NCI-H748 treated with DMSO at 0.1 percent for 48 hours (cell line): Measurements from ENCODE around the gene GRID1.
"Not testable (repeated sequence)": the region's sequence is repeated elsewhere in the genome, so short reads cannot be mapped to it uniquely, and the experiment has no call there.

ENCODE experiments used
- DNase-seq: peaks from one replicate; lab custom pipeline; 2025; lab: John Stamatoyannopoulos, UW

The GRID1 gene

DNA sequence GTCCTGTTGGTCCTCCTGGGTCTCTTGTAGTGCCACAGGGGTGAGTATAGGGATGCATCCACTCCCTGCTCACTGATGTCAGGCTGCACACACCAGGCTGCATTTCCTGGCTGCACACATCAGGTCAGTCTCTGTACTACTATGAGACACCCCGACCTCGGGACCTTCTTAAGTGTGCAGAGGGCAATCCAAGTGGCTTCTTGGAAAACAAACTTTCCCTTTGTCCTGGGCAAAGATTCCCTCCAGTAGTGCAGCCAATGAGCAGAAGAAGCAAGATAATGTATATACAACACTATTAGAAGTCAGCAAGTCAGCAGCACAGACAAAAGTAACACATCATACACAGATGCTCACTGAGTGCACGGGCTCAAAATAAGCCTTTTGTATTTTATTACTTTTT, 493.5 kb downstream of the GRID1 start:
- no peak for DNase-seq

DNA sequence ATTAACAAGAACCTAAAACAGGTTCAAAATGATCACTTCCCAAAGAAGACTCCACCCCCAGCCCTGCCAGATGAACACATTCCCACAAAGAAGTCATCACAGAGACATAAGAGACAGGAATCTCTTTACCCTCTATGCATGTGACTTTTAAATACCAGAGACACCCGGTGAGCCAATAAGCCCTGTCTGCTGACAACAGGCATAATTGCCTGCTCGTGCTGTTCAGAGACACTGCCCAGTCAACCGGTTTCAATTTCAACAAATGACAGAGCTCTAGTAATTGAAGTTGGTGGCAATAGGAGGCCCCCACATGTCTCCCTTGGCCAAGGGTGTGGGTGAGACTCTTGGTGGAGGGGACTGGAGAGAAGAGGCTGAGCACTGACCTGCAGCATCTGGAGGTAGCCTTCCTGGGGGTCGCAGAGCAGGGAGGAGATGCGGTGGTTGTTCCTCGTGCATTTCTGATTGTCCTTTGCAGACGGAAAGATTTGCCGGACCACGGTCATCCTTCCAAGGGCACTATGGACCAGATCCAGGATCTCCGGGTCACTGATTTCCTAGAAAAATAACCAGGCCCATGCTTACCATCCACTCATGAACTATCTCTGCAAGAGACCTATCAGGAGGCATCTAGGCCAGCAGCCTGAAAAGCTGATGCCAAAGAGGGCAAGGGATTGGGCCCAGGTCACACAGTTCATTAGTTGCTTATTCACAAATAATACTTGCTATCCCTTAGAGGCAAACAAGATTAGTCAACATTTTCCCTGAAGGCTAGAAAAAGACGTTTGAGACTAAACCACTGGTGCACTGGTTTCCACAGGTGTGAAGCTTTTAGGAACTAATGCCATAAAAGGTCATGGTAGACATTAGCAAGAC, 497.7 kb downstream of the GRID1 start:
- DNase-seq, result no peak

DNA sequence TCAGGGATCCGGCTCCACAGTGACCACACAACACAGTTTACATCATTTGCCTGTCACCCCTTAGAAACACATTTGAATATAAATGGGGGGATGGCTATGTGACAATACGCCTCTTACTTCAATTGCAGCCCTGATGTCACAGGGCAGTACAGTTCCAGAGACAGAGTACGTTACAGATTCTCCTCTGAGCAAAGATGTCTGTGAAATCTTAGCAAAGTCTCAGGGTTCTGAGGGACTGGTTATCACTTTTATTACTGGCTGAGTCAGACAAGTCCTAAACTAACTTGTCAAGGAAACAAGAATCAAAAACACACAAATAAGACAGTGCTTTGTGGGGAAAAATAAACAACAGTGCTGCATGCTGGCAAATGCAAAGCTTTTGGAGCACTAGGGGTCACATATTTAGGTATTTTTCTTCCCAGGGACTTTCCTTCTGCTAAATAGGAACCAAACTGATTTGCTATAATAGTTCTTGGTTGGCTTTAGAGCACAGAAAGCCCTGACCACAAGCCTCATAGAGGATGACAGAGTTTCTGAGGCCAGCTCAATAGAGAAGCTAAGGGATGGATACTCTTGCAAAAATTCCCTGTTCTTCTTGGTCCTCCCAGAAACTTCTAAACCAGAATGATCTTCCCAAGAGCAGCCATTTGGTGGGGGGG, 501.6 kb downstream of the GRID1 start:
- no peak for DNase-seq

DNA sequence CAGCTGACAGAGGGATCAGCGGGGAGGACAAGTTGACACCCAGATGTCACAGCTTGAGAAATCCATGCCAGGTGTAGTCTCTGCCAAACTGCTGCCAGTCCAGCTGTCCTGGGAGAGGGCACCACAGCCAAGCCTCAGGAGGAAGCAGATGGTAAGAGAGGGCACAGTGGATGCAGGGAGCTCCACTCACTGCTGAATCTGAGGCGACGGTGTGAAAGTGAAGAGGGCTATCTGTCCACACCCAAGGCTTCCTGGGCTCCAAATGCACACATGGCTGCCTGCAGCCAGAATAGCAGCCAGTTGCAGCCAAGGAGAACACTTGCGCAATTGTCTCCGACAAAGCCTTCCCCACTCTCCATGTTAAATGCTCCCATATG, 502.4 kb downstream of the GRID1 start:
- DNase-seq, result no peak

DNA sequence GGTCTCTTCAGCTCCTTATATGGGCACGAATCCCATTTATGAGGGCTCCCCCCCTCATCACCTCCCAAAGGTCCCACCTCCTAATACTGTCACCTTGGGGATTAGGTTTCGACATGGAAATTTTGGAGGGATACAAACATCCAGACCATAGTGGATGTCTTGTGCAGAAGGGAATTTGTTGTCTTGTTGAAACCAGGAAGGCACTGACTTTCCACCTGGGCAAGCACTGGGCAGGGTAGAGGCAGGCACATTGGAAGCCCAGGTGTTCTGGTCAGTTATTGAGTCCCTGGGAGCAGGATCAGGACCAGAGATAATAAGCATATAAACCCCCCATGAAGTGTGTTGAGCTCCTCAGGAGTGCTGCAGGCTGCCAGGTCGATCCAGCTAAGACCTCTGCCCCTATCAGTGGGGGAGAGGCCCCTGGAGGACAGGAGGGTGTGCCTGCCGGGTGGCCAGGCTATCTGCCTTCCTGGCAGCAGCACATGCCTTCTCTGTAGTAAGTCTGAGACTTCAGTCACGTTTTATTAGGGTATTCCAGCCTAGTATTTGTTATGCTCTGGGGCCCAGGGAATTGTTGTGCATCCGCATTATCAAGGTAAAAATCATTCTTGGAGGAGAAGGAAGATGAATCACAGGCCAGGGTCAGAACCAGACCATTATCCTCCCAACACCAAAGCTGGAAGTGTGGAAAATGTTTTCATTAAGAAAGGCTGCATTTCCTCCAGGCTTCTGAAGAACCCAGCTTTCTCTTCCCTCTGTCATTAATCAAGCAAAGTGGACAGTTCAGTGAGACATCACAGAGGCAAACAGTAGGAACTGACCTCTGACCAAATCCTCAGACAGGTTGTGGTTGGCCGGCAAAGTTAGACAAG, 503.1 kb downstream of the GRID1 start:
- DNase-seq, result no peak

DNA sequence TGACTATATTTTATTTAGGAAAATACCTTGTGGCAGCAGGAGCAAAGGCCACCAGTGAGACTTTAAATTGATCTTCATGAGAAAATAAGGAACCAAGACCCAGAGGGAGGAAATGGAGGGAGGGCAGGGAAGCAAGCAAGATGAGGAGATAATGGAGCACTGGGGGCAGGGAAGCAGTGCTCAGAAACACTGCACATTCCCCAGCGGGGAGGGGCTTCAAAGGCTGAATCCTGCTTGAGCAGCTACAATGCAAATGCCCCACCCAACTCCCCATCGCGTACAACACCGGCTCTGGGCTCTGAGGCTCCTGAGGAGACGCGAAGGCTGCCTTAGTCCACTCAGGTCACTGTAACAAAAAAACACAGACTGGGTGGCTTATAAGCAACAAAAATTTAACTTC, 503.8 kb downstream of the GRID1 start:
- no peak for DNase-seq

DNA sequence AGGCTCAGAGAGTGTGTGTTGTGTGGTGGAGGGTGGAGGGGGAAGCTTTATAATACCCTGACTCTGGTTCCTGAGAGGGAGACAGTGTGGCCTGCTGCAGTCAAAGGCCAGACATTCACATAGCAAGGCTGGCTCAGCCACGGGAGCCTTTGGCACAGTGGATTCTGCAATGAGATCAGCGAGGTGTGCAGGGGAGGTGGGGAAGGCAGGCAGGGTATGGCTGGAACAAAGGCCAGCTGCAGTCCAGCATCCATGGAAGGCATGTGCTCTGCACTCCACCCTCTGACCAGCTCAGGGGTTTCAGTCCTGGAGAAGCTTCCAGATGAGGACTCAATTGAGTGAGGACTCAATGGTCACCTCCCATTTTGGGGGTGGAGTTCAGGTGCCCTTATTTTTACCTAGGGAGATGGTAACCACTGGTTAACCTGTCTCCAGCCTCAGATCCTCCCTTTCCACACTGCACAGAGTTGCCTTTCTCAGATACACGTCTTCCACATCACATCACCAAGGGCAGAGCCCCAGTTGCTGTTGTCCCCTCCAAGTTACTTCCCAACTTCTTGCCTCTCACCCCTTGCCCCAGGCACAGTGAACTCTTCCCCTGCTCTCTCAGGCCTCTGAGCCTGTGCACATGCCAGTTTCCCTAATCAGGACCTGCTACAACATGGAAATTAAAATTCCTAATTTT, 504.9 kb downstream of the GRID1 start:
- DNase-seq, result no peak

DNA sequence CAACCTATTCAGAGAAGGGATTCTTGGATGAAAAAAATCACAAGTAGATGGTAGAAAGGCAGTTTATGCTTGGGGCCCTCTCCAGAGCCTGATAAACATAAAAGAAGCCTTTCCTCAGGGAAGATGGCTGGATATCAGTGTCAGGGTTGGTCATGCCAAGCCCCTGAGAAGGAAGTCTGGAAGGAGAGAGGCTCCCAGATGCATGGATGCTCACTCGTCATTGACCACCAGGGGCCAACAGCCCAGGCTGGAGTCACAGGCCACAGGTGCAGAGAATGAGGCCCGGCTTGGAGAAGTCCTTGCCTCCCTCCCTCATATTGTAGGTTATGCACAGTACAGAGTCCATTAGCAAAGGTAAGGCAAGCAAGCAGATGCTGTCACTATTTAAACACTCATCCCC, 506.7 kb downstream of the GRID1 start:
- no peak for DNase-seq

DNA sequence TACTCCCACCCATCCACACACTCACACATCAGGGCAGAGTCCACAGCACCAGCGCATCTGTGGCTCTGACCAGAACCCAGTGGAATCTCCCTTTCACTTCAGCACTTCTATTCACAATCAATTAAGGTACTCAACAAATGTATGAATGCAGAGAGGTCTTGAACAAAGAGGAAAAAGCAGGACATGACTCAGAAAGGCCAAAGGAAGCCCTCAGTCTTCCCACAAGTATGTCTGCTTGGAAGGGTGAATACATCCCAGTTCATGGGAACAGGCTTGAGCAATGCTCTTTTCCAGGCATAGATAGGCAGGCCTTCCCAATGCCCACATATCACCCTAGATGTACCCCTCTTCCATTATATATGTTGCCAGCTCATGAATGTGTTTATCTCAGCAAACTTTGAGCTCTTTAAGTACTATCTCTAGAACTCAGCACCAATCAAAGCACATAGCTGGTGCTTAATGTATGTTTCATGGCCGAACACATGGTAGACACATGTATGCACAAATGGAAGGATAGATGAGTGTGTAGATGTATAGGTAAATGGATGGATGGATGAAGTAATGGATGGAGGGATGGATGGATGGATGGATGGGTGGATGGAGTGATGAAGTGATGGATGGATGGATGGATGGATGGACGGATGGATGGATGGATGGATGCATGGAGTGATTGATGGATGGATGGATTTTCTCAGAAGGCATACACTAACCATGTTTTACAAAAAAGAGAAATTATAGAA, 507.6 kb downstream of the GRID1 start:
- no peak for DNase-seq

DNA sequence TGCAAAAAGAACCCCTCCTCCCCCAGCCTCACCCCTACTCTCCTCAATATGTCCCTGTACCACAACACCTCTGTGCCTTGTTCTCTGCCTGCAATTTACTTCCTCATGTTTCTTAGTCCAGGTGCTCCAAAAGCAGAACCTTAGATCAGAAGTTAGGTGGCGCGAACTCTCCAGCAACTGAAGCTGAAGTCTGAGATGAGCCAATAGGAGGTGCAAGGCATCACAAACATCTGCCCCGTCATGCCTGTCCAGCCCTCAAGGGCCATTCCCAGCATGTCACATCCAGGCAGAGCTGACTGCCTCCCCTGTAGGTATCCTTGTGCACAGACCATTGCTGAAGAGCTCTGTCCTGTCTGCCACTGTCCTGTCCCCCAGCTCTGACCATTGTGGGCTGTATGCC, 508.8 kb downstream of the GRID1 start:
- no peak for DNase-seq

DNA sequence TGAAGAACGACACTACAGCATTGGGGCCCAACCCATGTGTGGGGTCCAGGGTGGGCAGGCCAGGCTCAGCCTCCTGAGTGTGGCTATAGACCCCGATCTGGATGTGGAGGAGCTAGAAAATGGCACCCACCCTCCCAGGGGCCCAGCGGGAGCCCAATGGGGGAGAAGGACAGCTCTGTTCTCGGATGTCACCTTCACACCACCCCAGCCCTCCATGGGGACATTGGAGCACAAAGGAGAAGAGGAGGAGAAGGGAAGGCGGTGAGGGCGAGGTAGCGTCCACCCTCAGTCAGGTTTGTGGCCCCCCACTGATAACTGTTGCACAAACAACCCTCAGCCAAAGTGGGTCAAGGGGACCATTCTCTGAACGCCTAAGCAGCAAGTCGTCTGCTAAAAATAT, 509.3 kb downstream of the GRID1 start:
- no peak for DNase-seq

DNA sequence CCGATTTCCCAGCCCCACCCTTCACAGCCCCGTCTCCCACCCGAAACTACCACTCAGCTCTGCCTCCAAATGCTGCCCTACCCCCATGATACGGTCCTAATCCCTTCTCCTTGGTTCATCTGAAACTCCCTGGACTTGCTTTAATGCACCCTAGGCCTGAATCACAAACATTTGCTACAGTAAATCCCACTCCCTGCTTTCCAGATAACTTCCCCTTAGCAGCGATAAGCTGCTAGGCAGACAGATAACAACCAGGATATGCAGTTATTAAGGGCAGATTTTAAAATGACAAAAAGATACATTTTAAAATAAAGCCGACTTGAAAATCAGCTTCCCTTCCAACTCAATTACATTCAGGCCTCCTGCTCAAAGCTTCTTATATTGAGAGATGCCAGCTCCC, 514.7 kb downstream of the GRID1 start:
- DNase-seq, result no peak

DNA sequence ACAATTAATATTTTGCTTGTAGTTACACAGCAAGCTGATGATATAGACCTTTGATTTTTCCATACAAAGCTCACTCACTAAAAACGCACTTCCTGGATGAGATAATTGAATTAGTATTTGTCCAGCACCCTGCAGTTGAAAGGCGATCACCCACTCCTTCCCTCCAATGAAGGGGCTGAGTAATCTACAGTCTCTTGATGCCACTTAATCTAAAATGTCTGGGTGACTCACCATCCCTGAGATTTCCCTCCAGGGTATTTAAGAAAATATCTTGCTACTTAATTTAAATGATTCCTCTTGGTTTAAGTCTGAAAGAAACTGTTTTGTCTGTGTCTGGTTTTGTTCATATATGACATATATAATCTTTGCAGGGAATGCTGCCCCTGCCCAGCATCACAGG, 515.3 kb downstream of the GRID1 start:
- DNase-seq, result no peak

DNA sequence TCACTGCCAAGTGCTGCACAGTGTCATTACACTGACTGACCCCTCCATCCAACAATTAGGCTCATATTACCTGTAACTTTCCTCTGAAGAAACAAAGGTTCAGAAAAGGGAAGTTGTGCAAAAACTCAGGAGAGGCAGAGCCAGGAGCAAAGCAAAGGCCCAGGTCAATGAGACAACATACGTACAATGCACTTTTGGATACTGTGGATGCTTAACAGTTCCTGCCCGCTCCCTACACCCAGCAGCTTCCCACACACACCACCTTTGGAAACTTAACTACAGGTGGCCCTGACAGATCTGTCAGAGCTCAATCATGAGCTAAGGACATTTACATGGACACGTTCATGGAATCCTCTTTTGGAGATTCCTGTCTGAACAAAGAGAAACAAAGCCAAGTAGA, 515.9 kb downstream of the GRID1 start:
- no peak for DNase-seq

DNA sequence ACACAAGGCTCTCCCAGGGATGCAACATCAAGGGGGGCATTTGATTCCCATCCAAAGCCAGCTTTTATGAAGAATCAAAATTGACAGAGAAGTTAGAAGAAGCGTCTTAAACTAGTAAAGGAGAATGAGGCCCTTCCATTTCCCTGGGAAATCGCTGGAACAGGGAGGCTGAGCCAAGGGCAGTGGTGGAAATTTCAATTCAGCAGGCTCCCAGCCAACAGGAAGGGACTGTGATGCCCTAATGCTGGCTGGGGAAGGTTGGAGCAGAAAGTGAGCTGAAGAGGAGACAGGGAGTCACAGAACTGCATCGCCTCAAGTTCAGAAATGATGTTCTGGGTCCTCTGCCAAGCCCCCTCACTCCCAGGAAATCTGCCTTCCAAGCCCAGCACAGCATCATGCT, 517.3 kb downstream of the GRID1 start:
- no peak for DNase-seq

DNA sequence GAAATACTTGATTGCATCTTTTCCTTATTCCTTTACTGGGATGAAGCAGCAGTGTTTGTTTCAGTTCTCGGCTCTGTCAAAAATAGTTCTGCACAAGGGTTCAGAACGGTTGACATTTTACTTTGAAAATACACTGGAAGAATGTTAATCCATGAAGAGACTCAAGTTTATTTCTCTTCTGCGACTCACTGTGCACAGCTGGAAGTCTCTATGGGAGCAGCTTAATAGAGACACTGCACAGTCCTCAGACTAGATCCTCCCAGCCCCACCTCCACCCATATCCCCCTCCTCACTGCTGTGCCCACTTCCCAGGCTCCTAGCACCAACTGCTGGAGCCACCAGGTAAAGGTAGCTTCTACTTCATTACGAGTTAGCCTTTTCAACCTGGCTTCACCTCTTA, 517.8 kb downstream of the GRID1 start:
- no peak for DNase-seq

DNA sequence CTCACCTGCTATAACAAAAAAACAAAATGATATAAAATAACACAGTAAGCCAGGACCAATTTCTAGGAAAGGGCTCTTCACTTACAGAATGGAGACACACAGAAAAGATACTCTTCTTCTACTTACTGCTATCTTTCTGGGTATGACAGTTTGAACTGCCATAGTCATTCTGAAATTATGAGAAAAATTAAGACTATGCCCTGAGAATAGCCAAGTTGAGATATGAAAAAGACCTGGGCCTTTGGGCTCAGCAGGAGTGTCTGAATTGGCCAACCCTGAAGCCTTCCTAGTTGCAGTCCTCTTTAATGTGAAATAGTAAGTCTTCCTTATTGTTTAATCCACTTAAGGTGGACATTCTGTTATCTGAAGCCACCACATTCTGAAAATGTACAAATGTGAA, 519.5 kb downstream of the GRID1 start:
- DNase-seq, result no peak

DNA sequence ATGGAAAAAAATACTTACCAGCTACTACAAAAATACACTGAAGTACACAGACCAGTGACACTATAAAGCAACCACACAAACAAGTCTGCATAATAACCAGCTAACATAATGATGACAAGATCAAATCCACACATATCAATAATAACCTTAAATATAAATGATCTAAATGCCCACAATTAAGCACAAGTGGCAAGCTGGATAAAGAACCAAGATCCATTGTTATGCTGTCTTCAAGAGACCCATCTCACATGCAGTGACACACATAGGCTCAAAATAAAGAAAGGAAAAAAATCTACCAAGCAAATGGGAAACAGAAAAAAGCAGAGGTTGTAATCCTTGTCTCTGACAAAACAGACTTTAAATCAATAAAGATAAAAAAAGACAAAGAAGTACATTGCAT, 527.9 kb downstream of the GRID1 start:
- DNase-seq, result not testable (repeated sequence)

DNA sequence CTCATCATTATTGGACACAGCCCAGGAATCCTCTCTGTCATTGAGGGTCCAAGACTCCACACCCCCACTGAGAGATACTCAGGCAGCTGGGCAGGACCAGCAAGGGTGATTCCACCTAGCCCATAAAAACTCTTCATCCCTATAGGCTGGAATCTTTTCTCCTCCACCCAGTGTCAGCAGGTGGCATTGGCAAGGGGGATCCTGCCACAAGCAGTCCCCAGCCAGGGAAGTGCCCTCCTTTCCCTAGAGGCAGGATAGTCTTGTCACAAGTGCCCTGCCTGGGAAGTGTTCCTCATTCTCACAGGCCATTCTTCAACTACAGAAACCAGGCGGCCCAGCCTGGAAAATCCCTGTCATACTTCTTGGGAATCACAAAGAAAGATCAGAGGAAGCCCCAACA, 533.6 kb downstream of the GRID1 start:
- no peak for DNase-seq

DNA sequence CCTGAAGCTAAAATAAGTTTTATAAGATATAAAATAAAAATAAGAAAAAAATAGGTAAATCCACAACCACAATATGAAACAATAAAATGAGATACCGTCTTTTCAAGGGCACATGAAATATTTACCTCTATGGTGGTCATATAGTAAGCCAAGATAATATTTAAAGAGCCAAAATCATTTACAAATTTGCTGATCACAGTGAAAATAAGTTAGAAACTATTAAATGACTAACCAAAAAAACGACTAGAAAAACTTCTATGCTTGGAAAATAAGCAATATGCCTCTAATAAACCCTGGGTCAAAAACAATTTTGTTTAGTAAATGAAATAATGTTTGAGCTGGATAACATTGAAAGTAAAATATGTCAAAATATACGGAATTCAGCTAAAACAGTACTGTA, 535.2 kb downstream of the GRID1 start:
- DNase-seq, result no peak

DNA sequence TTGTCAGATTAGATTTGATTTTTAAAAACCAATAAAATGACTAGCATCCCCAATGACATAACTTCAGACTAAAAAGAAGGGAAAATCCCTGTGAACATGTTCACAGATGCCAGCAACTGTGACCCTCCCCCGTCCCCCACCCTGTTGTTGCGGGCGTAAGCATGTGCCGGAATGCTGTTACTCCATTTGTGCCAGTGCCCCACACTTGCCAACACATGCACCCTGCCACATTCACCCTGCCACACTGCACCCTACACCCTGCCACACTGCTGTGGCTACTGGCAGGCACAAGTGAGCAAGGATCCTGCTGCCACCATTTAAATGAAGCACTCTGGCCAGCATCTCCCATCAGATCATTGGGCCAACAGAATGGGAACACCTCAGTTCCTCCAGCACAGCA, 540.2 kb downstream of the GRID1 start:
- DNase-seq, result no peak

DNA sequence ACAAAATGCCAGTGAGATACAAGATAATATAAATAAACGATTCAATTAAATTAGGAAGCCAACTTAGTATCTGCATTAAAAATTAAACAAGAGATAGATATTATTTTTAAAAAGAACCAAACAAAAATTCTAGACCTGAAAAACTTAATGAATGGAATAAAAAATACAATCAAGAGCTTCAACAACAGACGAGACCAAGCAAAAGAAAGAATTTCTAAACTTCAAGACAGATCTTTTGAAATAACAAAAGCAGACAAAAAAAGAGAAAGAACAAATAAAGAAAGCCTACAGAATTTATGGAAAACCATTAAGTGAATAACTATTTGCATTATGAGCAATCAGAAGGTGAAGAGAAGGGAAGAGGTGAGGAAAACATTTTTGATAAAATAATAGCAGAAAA, 555.2 kb downstream of the GRID1 start:
- no peak for DNase-seq
